Right atrium auricular region (tissue), 2 donors: ENCODE data around the gene URGCP. TPM values are rescaled to one million over a fixed set of nuclear protein-coding genes. Genes with fewer than 3 reads are reported as not detected.
A peak's percentile ranks its signal among the peaks of the same experiment; 100 is the strongest.
"Not testable (repeated sequence)": the region's sequence is repeated elsewhere in the genome, so short reads cannot be mapped to it uniquely, and the experiment has no call there.

Experiments used
- DNase-seq: peaks from one replicate; pipeline ENCODE4 v3.0.0-alpha.2; 2019; ENCODE audit warnings: low spot score
- H3K27ac ChIP-seq, 2 donors: fragments of 200-600 bp; sonication (generic); 1 replicate in 1 of 2; 2 replicates in 1 of 2; pipeline ENCODE4 v1.5.1; 2016 to 2019
- H3K27me3 ChIP-seq, 2 donors: fragments of 200-600 bp; sonication (generic); one replicate each; pipeline versions ENCODE4 v1.5.1 to v1.6.0; 2017 to 2019
- H3K36me3 ChIP-seq: fragments of 200-600 bp; sonication (generic); one replicate; pipeline ENCODE4 v1.5.1; 2016
- H3K4me1 ChIP-seq, 2 donors: fragments of 200-600 bp; sonication (generic); one replicate each; pipeline versions ENCODE4 v1.5.1 to v1.6.0; 2017 to 2019
- H3K4me3 ChIP-seq, 2 donors: fragments of 200-600 bp; sonication (generic); 1 replicate in 1 of 2; 2 replicates in 1 of 2; pipeline ENCODE4 v1.5.1; 2017 to 2019; ENCODE audit warnings: mild to moderate bottlenecking in 1 of 2, moderate library complexity in 1 of 2
- H3K9me3 ChIP-seq, 2 donors: fragments of 200-600 bp; sonication (generic); one replicate each; pipeline ENCODE4 v1.5.1; 2019
- CTCF ChIP-seq, 2 donors: fragments of 200-600 bp; sonication (generic); IDR thresholded peaks; one replicate each; pipeline ENCODE4 v1.5.1; 2019; ENCODE audit warnings: antibody characterized with exemption in 2 of 2
- total RNA-seq, 2 donors: library from RNA; depleted of rRNA; stranded (reverse); fragments of >200 nt; gene quantifications; one replicate each; pipeline ENCODE4 v1.1.0, GENCODE V29; 2016

Gene URGCP
- total RNA-seq, 2 donors from 2014 or later: 26.4 to 30.9 TPM

- no peaks in the 10 kb centered on the region for H3K9me3 ChIP-seq
- TF ChIP-seq CTCF (IDR thresholded peaks at IDR 0.05): no peak
- H3K27ac ChIP-seq: no peak overlapping the region
- H3K27me3 ChIP-seq: no peaks in the 10 kb centered on the region
- DNase-seq: no peak
- H3K4me1 ChIP-seq: no peaks in the 10 kb centered on the region
- H3K36me3 ChIP-seq: no peaks in the 10 kb centered on the region
- H3K4me3 ChIP-seq: peak overlapping the region in 1 of 2 donors; percentile 35
These were observed 68.2 kb downstream of the URGCP start for GRCh38 chr7:43838201-43838658.

GRCh38 chr7:43834463-43835251 is 71.7 kb downstream of the URGCP start:
- no peaks in the 10 kb centered on the region for H3K4me1 ChIP-seq
- H3K4me3 ChIP-seq: peak overlapping the region in 1 of 2 donors; percentile 16
- no peaks in the 10 kb centered on the region for H3K9me3 ChIP-seq
- no peak overlapping the region for H3K27ac ChIP-seq
- no peak for DNase-seq
- H3K36me3 ChIP-seq: no peaks in the 10 kb centered on the region
- no peak for TF ChIP-seq CTCF (IDR thresholded peaks at IDR 0.05)
- no peaks in the 10 kb centered on the region for H3K27me3 ChIP-seq

GRCh38 chr7:43830917-43831316 is 75.5 kb downstream of the URGCP start:
- not testable (repeated sequence) for H3K36me3 ChIP-seq, H3K4me1 ChIP-seq, H3K27ac ChIP-seq, DNase-seq, H3K27me3 ChIP-seq, H3K4me3 ChIP-seq, H3K9me3 ChIP-seq

Other genes starting within 250 kb of the URGCP start
- 10 to 100 TPM; 53.6 to 56.0 TPM for gene COA1, start 177.1 kb downstream of the URGCP start, total RNA-seq
- gene BLVRA, start 147.9 kb downstream of the URGCP start, total RNA-seq: 10 to 100 TPM; 29.6 to 54.8 TPM
- 100 to 1,000 TPM; 127 to 171 TPM for gene MRPS24, start 37.1 kb downstream of the URGCP start, total RNA-seq
- gene UBE2D4, start 19.8 kb upstream of the URGCP start, total RNA-seq: 10 to 100 TPM; 47.4 to 50.5 TPM
- gene SPDYE1, start 91.3 kb upstream of the URGCP start, total RNA-seq: not detected
- 10 to 100 TPM; 31.4 to 66.2 TPM for gene DBNL, start 138.1 kb upstream of the URGCP start, total RNA-seq
- gene PGAM2, start 159.0 kb upstream of the URGCP start, total RNA-seq: 1,000 to 10,000 TPM in 1 of 2 donors, 100 to 1,000 TPM in 1; 680 to 2,809 TPM
- gene POLM, start 175.9 kb upstream of the URGCP start, total RNA-seq: 10 to 100 TPM; 18.5 to 31.3 TPM
- gene AEBP1, start 197.7 kb upstream of the URGCP start, total RNA-seq: 100 to 1,000 TPM in 1 of 2 donors, 10 to 100 TPM in 1; 84.4 to 193 TPM
- gene POLD2, start 217.0 kb upstream of the URGCP start, total RNA-seq: 10 to 100 TPM; 71.4 to 76.5 TPM
- over 10,000 TPM; 17,339 to 49,235 TPM for gene MYL7, start 234.7 kb upstream of the URGCP start, total RNA-seq